Activated CD4-positive, alpha-beta T cell treated with anti-CD3 and anti-CD28 coated beads, Interleukin-2, Interleukin-4, amounts not matched to agents 100 ng/mL and 50 ng/mL, durations not matched to agents 16 hours and 8 hours (primary cell): ENCODE measurements around the gene PPFIA2.

ENCODE experiments used
- DNase-seq: peaks from one replicate; pipeline ENCODE4 v3.0.0-alpha.2; 2020; ENCODE audit warnings: low spot score

Gene PPFIA2

GRCh38 chr12:81759190-81760051 lies at the start of gene PPFIA2:
Gene PPFIA2, minus strand, starts transcription at chr12:81759350.
- DNase-seq, result peak; percentile 24

- DNase-seq, result no peak
Observed at GRCh38 chr12:81800298-81801148, 41.4 kb upstream of the PPFIA2 start.

GRCh38 chr12:81798294-81798693 lies 39.1 kb upstream of the PPFIA2 start:
- DNase-seq, result no peak

GRCh38 chr12:81797100-81797499 lies 38.0 kb upstream of the PPFIA2 start:
- no peak for DNase-seq

- no peak for DNase-seq
Observed at GRCh38 chr12:81792666-81793065, 33.5 kb upstream of the PPFIA2 start.

- no peak for DNase-seq
Observed at GRCh38 chr12:81779216-81779615, 20.1 kb upstream of the PPFIA2 start.

- no peak for DNase-seq
Observed at GRCh38 chr12:81778719-81779118, 19.6 kb upstream of the PPFIA2 start.

GRCh38 chr12:81758421-81759189 lies 545 bp downstream of the PPFIA2 start:
- no peak for DNase-seq

GRCh38 chr12:81757731-81758365 lies 1.3 kb downstream of the PPFIA2 start:
- no peak for DNase-seq

GRCh38 chr12:81729781-81730180 lies 29.4 kb downstream of the PPFIA2 start:
- DNase-seq, result no peak

- DNase-seq, result no peak
Observed at GRCh38 chr12:81727391-81727790, 31.8 kb downstream of the PPFIA2 start.

GRCh38 chr12:81726634-81727033 lies 32.5 kb downstream of the PPFIA2 start:
- DNase-seq, result no peak

- no peak for DNase-seq
Observed at GRCh38 chr12:81723361-81723760, 35.8 kb downstream of the PPFIA2 start.

GRCh38 chr12:81722004-81722403 lies 37.1 kb downstream of the PPFIA2 start:
- no peak for DNase-seq

- DNase-seq, result no peak
Observed at GRCh38 chr12:81718616-81719015, 40.5 kb downstream of the PPFIA2 start.

GRCh38 chr12:81712536-81712935 lies 46.6 kb downstream of the PPFIA2 start:
- no peak for DNase-seq

GRCh38 chr12:81705586-81705985 lies 53.6 kb downstream of the PPFIA2 start:
- no peak for DNase-seq

- DNase-seq, result no peak
Observed at GRCh38 chr12:81699551-81699950, 59.6 kb downstream of the PPFIA2 start.

GRCh38 chr12:81692008-81692407 lies 67.1 kb downstream of the PPFIA2 start:
- DNase-seq, result no peak

GRCh38 chr12:81683881-81684280 lies 75.3 kb downstream of the PPFIA2 start:
- DNase-seq, result no peak

- no peak for DNase-seq
Observed at GRCh38 chr12:81679614-81680013, 79.5 kb downstream of the PPFIA2 start.

GRCh38 chr12:81670759-81671158 lies 88.4 kb downstream of the PPFIA2 start:
- no peak for DNase-seq
